ENCODE data around the gene DRC3. TPM values are rescaled to one million over a fixed set of nuclear protein-coding genes. Genes with fewer than 3 reads are reported as not detected.

DRC3 gene
- total RNA-seq = not detected in 2 replicates

- H3K4me3 Mint-ChIP-seq = peak within 1 kb of the TSS; percentile 94
- peak within 1 kb of the TSS; percentile 89 for H3K27ac Mint-ChIP-seq
- peaks cover 35% of the 10 kb centered on the region for H3K4me1 Mint-ChIP-seq (ENCODE audit: low read depth)
Measured at GRCh38 chr17:17972126-17972951, at the start of gene DRC3, which contains the start of gene TOM1L2. Gene DRC3 (plus strand): TSS chr17:17972862. CDS start chr17:17977599, 4,737 bp downstream. Gene TOM1L2 (minus strand): TSS chr17:17972400. CDS start chr17:17972313, 87 bp downstream.

GRCh38 chr17:17924131-17924856 is 48.4 kb upstream of the DRC3 start:
- no peaks in the 10 kb centered on the region for H3K27me3 Mint-ChIP-seq (ENCODE audit: insufficient read depth)
- H3K4me3 Mint-ChIP-seq = no peak overlapping the region
- DNase-seq (ENCODE audit: low spot score) = no peak
- no peak overlapping the region for H3K27ac Mint-ChIP-seq
- intact Hi-C loops (cut with micrococcal nuclease) = no loop called here
- H3K4me1 Mint-ChIP-seq (ENCODE audit: low read depth) = peaks cover 4% of the 10 kb centered on the region
- H3K9me3 Mint-ChIP-seq = no peaks in the 10 kb centered on the region
- H3K36me3 Mint-ChIP-seq (ENCODE audit: low read depth) = no peaks in the 10 kb centered on the region

More at GRCh38 chr17:17972126-17972951, at the start of gene DRC3, which contains the start of gene TOM1L2:
- peak; percentile 100 for DNase-seq (ENCODE audit: low spot score)
- Mint-ChIP-seq H3K9me3 (no peaks in the 10 kb centered on the region), H3K36me3 (ENCODE audit: low read depth) (no peaks in the 10 kb centered on the region), H3K27me3 (ENCODE audit: insufficient read depth) (peaks cover 2% of the 10 kb centered on the region)
- intact Hi-C loops (cut with micrococcal nuclease) = loop anchor here (1.0 to 10.0 kb wide), 15 partner anchors 12 to 1406 kb away; partner anchors contain the start of genes ALKBH5, ATPAF2, DRG2 and FLCN

GRCh38 chr17:17924857-17925250 is 47.8 kb upstream of the DRC3 start:
- Mint-ChIP-seq H3K4me1 (ENCODE audit: low read depth) (peaks cover 4% of the 10 kb centered on the region), H3K4me3 (no peak overlapping the region), H3K27ac (no peak overlapping the region), H3K27me3 (ENCODE audit: insufficient read depth) (no peaks in the 10 kb centered on the region), H3K36me3 (ENCODE audit: low read depth) (no peaks in the 10 kb centered on the region), H3K9me3 (no peaks in the 10 kb centered on the region)
- intact Hi-C loops (cut with micrococcal nuclease) = no loop called here
- no peak for DNase-seq (ENCODE audit: low spot score)

GRCh38 chr17:17926036-17926435 is 46.6 kb upstream of the DRC3 start:
- Mint-ChIP-seq H3K4me3 (no peak overlapping the region), H3K27ac (no peak overlapping the region)
- DNase-seq (ENCODE audit: low spot score) = no peak

GRCh38 chr17:17926840-17927449 is 45.7 kb upstream of the DRC3 start:
- no peak for DNase-seq (ENCODE audit: low spot score)
- H3K4me1 Mint-ChIP-seq (ENCODE audit: low read depth) = peaks cover under 1% of the 10 kb centered on the region
- H3K9me3 Mint-ChIP-seq = no peaks in the 10 kb centered on the region
- H3K4me3 Mint-ChIP-seq = no peak overlapping the region
- H3K36me3 Mint-ChIP-seq (ENCODE audit: low read depth) = no peaks in the 10 kb centered on the region
- H3K27ac Mint-ChIP-seq = no peak overlapping the region
- H3K27me3 Mint-ChIP-seq (ENCODE audit: insufficient read depth) = peaks cover 2% of the 10 kb centered on the region
- intact Hi-C loops (cut with micrococcal nuclease) = no loop called here

More at GRCh38 chr17:17926036-17926435, 46.6 kb upstream of the DRC3 start:
- Mint-ChIP-seq H3K9me3 (no peaks in the 10 kb centered on the region), H3K36me3 (ENCODE audit: low read depth) (no peaks in the 10 kb centered on the region), H3K27me3 (ENCODE audit: insufficient read depth) (peaks cover under 1% of the 10 kb centered on the region), H3K4me1 (ENCODE audit: low read depth) (peaks cover 4% of the 10 kb centered on the region)
- intact Hi-C loops (cut with micrococcal nuclease) = no loop called here

- H3K27me3 Mint-ChIP-seq (ENCODE audit: insufficient read depth) = peaks cover 2% of the 10 kb centered on the region
- H3K27ac Mint-ChIP-seq = no peak overlapping the region
- intact Hi-C loops (cut with micrococcal nuclease) = no loop called here
- no peaks in the 10 kb centered on the region for H3K36me3 Mint-ChIP-seq (ENCODE audit: low read depth)
- no peaks in the 10 kb centered on the region for H3K9me3 Mint-ChIP-seq
- no peak overlapping the region for H3K4me3 Mint-ChIP-seq
- H3K4me1 Mint-ChIP-seq (ENCODE audit: low read depth) = no peaks in the 10 kb centered on the region
- no peak for DNase-seq (ENCODE audit: low spot score)
Measured at GRCh38 chr17:17928398-17929287, 44.0 kb upstream of the DRC3 start.

- Mint-ChIP-seq H3K27ac (no peak overlapping the region), H3K4me3 (no peak overlapping the region), H3K27me3 (ENCODE audit: insufficient read depth) (peaks cover 2% of the 10 kb centered on the region), H3K4me1 (ENCODE audit: low read depth) (peaks cover 1% of the 10 kb centered on the region), H3K9me3 (no peaks in the 10 kb centered on the region), H3K36me3 (ENCODE audit: low read depth) (no peaks in the 10 kb centered on the region)
- intact Hi-C loops (cut with micrococcal nuclease) = no loop called here
- DNase-seq (ENCODE audit: low spot score) = no peak
Measured at GRCh38 chr17:17929655-17930380, 42.8 kb upstream of the DRC3 start.

- peaks cover 10% of the 10 kb centered on the region for H3K4me1 Mint-ChIP-seq (ENCODE audit: low read depth)
- no peak overlapping the region for H3K27ac Mint-ChIP-seq
- no peak overlapping the region for H3K4me3 Mint-ChIP-seq
- H3K9me3 Mint-ChIP-seq = no peaks in the 10 kb centered on the region
- no peak for DNase-seq (ENCODE audit: low spot score)
- no peaks in the 10 kb centered on the region for H3K36me3 Mint-ChIP-seq (ENCODE audit: low read depth)
- intact Hi-C loops (cut with micrococcal nuclease) = no loop called here
- H3K27me3 Mint-ChIP-seq (ENCODE audit: insufficient read depth) = peaks cover 2% of the 10 kb centered on the region
Measured at GRCh38 chr17:17930674-17931073, 42.0 kb upstream of the DRC3 start.

GRCh38 chr17:17931159-17931558 is 41.5 kb upstream of the DRC3 start:
- Mint-ChIP-seq H3K9me3 (no peaks in the 10 kb centered on the region), H3K4me1 (ENCODE audit: low read depth) (peaks cover 15% of the 10 kb centered on the region), H3K36me3 (ENCODE audit: low read depth) (no peaks in the 10 kb centered on the region), H3K27me3 (ENCODE audit: insufficient read depth) (peaks cover 2% of the 10 kb centered on the region), H3K27ac (no peak overlapping the region), H3K4me3 (no peak overlapping the region)
- DNase-seq (ENCODE audit: low spot score) = no peak
- intact Hi-C loops (cut with micrococcal nuclease) = no loop called here

GRCh38 chr17:17933775-17934174 is 38.9 kb upstream of the DRC3 start:
- H3K36me3 Mint-ChIP-seq (ENCODE audit: low read depth) = no peaks in the 10 kb centered on the region
- H3K27ac Mint-ChIP-seq = no peak overlapping the region
- no peaks in the 10 kb centered on the region for H3K9me3 Mint-ChIP-seq
- intact Hi-C loops (cut with micrococcal nuclease) = no loop called here
- no peak for DNase-seq (ENCODE audit: low spot score)
- H3K27me3 Mint-ChIP-seq (ENCODE audit: insufficient read depth) = peaks cover 2% of the 10 kb centered on the region
- no peak overlapping the region for H3K4me3 Mint-ChIP-seq
- H3K4me1 Mint-ChIP-seq (ENCODE audit: low read depth) = peaks cover 22% of the 10 kb centered on the region

- Mint-ChIP-seq H3K27ac (no peak overlapping the region), H3K27me3 (ENCODE audit: insufficient read depth) (peaks cover 2% of the 10 kb centered on the region), H3K36me3 (ENCODE audit: low read depth) (no peaks in the 10 kb centered on the region), H3K4me3 (no peak overlapping the region), H3K4me1 (ENCODE audit: low read depth) (peaks cover 22% of the 10 kb centered on the region), H3K9me3 (no peaks in the 10 kb centered on the region)
- intact Hi-C loops (cut with micrococcal nuclease) = no loop called here
- DNase-seq (ENCODE audit: low spot score) = no peak
Measured at GRCh38 chr17:17934214-17934613, 38.4 kb upstream of the DRC3 start.
